Heart right ventricle (tissue), 16 donors: ENCODE data around the gene ITGA2B. TPM values are rescaled to one million over a fixed set of nuclear protein-coding genes. Genes with fewer than 3 reads are reported as not detected.
"Not testable (repeated sequence)": the region's sequence is repeated elsewhere in the genome, so short reads cannot be mapped to it uniquely, and the experiment has no call there.

Experiments
- ATAC-seq, 8 donors: fragments of 200-7000 bp; cut with Tn5 transposase; one replicate each; pipeline ENCODE4 v1.9.1; 2020; ENCODE audit warnings: mild to moderate bottlenecking in 8 of 8, moderate library complexity in 8 of 8, moderate number of reproducible peaks in 1 of 8
- DNase-seq, 2 donors: peaks; one replicate each; pipeline ENCODE4 v3.0.0-alpha.2; 2020
- H3K27ac ChIP-seq, 10 donors: fragments of 200-600 bp; sonication (generic) in 2 of 10; one replicate each; pipeline versions ENCODE4 v1.5.0 to v1.8.0; 2020 to 2022; ENCODE audit warnings: mild to moderate bottlenecking in 3 of 10
- H3K27me3 ChIP-seq, 7 donors: fragments of 200-600 bp; one replicate each; pipeline ENCODE4 v1.8.0; 2021 to 2022; ENCODE audit warnings: mild to moderate bottlenecking in 2 of 7
- H3K36me3 ChIP-seq, 9 donors: fragments of 200-600 bp; sonication (generic) in 1 of 9; one replicate each; pipeline versions ENCODE4 v1.5.0 to v1.8.0; 2020 to 2022; ENCODE audit warnings: mild to moderate bottlenecking in 2 of 9
- H3K4me1 ChIP-seq, 9 donors: fragments of 200-600 bp; sonication (generic) in 1 of 9; one replicate each; pipeline versions ENCODE4 v1.5.0 to v1.8.0; 2020 to 2022; ENCODE audit warnings: mild to moderate bottlenecking in 4 of 9
- H3K4me3 ChIP-seq, 10 donors: fragments of 200-600 bp; sonication (generic) in 2 of 10; one replicate each; pipeline versions ENCODE4 v1.5.0 to v1.8.0; 2020 to 2022; ENCODE audit warnings: mild to moderate bottlenecking in 7 of 10, moderate library complexity in 2 of 10
- H3K9me3 ChIP-seq, 11 donors: fragments of 200-600 bp in 10 of 11; sonication (generic) in 2 of 11; one replicate each; pipeline versions ENCODE4 v1.5.0 to v1.8.0; 2013 to 2022; ENCODE audit warnings: mild to moderate bottlenecking in 2 of 11, control low read depth in 1 of 11, moderate library complexity in 1 of 11
- CTCF ChIP-seq, 9 donors: fragments of 200-600 bp; sonication (generic) in 2 of 9; IDR thresholded peaks; one replicate each; pipeline versions ENCODE4 v1.5.0 to v1.8.0; 2021 to 2022; ENCODE audit warnings: antibody characterized with exemption in 9 of 9, mild to moderate bottlenecking in 5 of 9, moderate library complexity in 1 of 9
- WGBS, 2 donors: extraction: QIAGEN DNeasy Blood & Tissue Kit; methylation state at CpG; one replicate each; pipeline ENCODE4 v1.1.7; 2013; ENCODE audit warnings: inconsistent platforms in 1 of 2; 5-methylcytosine and 5-hydroxymethylcytosine counted together
- intact Hi-C, 10 donors: fragments of 100-400 bp; cut with DNase I; formaldehyde crosslinking; loops; one replicate each; pipeline versions ENCODE4 v1.11.1 to v1.14.2; 2022
- polyA plus RNA-seq, 2 donors: library from polyadenylated mRNA; stranded (reverse); fragments of 200-250 nt; gene quantifications; one replicate each; pipeline ENCODE4 v1.2.3, GENCODE V29; 2013
- total RNA-seq, 10 donors: library from RNA; stranded (reverse); fragmentation: NEBNext Ultra II Directional in 3 of 10; extraction: Animal tissue kit (Norgen Biotek cat#: 25700) in 3 of 10; gene quantifications; one replicate each; pipeline versions ENCODE4 v1.2.1 to v1.2.4, GENCODE V29; 2021 to 2023
- donor health status: Arrhythmogenic right ventricular cardiomyopathy.
- donor health status: ischemic (EF 13 %, LVEDD 7.1; RV severe dilation, severe dysfunction).
- donor health status: healthy with polysubstance abuse.
- donor health status: DM: no; HTN: yes; CAD: no.
- donor health status: DM: no; HTN: no; CAD: no.
- donor health status: ischemic (EF 25% LVEDD 6.9; RV normal size, moderate dysfunction).
- donor health status: ischemic (EF 25% LVEDD 5.7; RV mildly dilated, moderate dysfunction).
- donor health status: healthy.
- donor health status: DM: yes; HTN: yes; CAD: no.
- donor health status: Ischemic cardiomyopathy.
- donor health status: ischemic (EF 35%, LVEDD 5.7; RV mildly dilated, moderate dysfunction).
- donor health status: nonischemic (EF 11% LVEDD 7.7; RV severe dilation, severe dysfunction).
- donor health status: DM: yes; HTN: yes; CAD: no.
- donor health status: PGD.
- donor health status: ischemic (EF 29% LVEDD 5.4; RV normal size, mild dysfunction).
- donor health status: nonischemic (EF 23%, LVEDD 6.1; RV moderate dilation, normal function).

Gene ITGA2B
- total and polyA plus RNA-seq, 12 donors: 0.18 to 1.2 (median 0.62) TPM; not detected in 1

- 64 to 67% methylated on average over 11 of the region's 11 CpGs for WGBS, 2 donors
- Histone ChIP-seq H3K27ac (no peak overlapping the region), H3K4me3 (no peak overlapping the region), H3K36me3 (peaks cover 0 to 1% (median 0%) of the 10 kb centered on the region in 9 donors), H3K4me1 (peaks cover 0 to 53% (median 16%) of the 10 kb centered on the region in 9 donors), H3K27me3 (no peaks in the 10 kb centered on the region), H3K9me3 (no peaks in the 10 kb centered on the region)
- ATAC-seq (no peak), DNase-seq (no peak)
- TF ChIP-seq CTCF (IDR thresholded peaks at IDR 0.05): no peak
- intact Hi-C loops: no loop called here
Measured at GRCh38 chr17:44343510-44344209, 45.8 kb downstream of the ITGA2B start.

- H3K4me1 ChIP-seq: peaks cover 0 to 28% (median 7%) of the 10 kb centered on the region in 9 donors
- 63% methylated on average over 5 of the region's 5 CpGs for WGBS, 2 donors
- H3K4me3 ChIP-seq, ATAC-seq, intact Hi-C loops, H3K36me3 ChIP-seq, H3K27me3 ChIP-seq, DNase-seq, H3K9me3 ChIP-seq: not testable (repeated sequence)
- peak overlapping the region in 1 of 10 donors; percentile 29 for H3K27ac ChIP-seq
Measured at GRCh38 chr17:44340553-44340952, 48.9 kb downstream of the ITGA2B start.

GRCh38 chr17:44338702-44339101, 50.7 kb downstream of the ITGA2B start:
- 48 to 54% methylated on average over 6 of the region's 6 CpGs for WGBS, 2 donors
- TF ChIP-seq CTCF (IDR thresholded peaks at IDR 0.05): no peak
- H3K27me3 ChIP-seq: no peaks in the 10 kb centered on the region
- DNase-seq (no peak), ATAC-seq (peak in 6 of 8 donors; percentile 53 to 87 (median 68))
- peaks cover 0 to 35% (median 0%) of the 10 kb centered on the region in 9 donors for H3K4me1 ChIP-seq
- H3K4me3 ChIP-seq: no peak overlapping the region
- intact Hi-C loops: no loop called here
- H3K9me3 ChIP-seq: no peaks in the 10 kb centered on the region
- peak overlapping the region in 2 of 10 donors; percentile 4 to 31 for H3K27ac ChIP-seq
- no peaks in the 10 kb centered on the region for H3K36me3 ChIP-seq

- Histone ChIP-seq H3K36me3 (no peaks in the 10 kb centered on the region), H3K4me3 (no peak overlapping the region), H3K27me3 (no peaks in the 10 kb centered on the region), H3K9me3 (no peaks in the 10 kb centered on the region), H3K27ac (no peak overlapping the region), H3K4me1 (peaks cover 0 to 63% (median 2%) of the 10 kb centered on the region in 9 donors)
- DNase-seq (no peak), ATAC-seq (no peak)
- 30 to 40% methylated on average over 5 of the region's 5 CpGs for whole genome bisulfite sequencing, 2 donors
- intact Hi-C loops: no loop called here
- no peak for TF ChIP-seq CTCF (IDR thresholded peaks at IDR 0.05)
Measured at GRCh38 chr17:44335968-44336367, 53.5 kb downstream of the ITGA2B start.

GRCh38 chr17:44335564-44335963, 53.9 kb downstream of the ITGA2B start:
- no peak overlapping the region for H3K4me3 ChIP-seq
- peaks cover 0 to 64% (median 3%) of the 10 kb centered on the region in 9 donors for H3K4me1 ChIP-seq
- DNase-seq (no peak), ATAC-seq (no peak)
- H3K27me3 ChIP-seq: no peaks in the 10 kb centered on the region
- TF ChIP-seq CTCF (IDR thresholded peaks at IDR 0.05): no peak
- no peaks in the 10 kb centered on the region for H3K9me3 ChIP-seq
- peak overlapping the region in 1 of 10 donors; percentile 50 for H3K27ac ChIP-seq
- H3K36me3 ChIP-seq: no peaks in the 10 kb centered on the region
- intact Hi-C loops: no loop called here
- 69 to 78% methylated on average over 3 of the region's 3 CpGs for WGBS, 2 donors
